ENCODE measurements around the gene SHISA9.

Gene SHISA9

GRCh38 chr16:13262270-13263090, 361.1 kb downstream of the SHISA9 start:
- TF ChIP-seq CTCF (IDR thresholded peaks at IDR 0.05; ENCODE audit: control insufficient read depth, insufficient read depth, low read depth, low read length, missing control alignments): no peak
- no peak for DNase-seq (ENCODE audit: low read depth)
- H3K4me3 ChIP-seq (ENCODE audit: control insufficient read depth, low read depth, low read length): no peak overlapping the region

GRCh38 chr16:13264749-13265552, 363.6 kb downstream of the SHISA9 start:
- TF ChIP-seq CTCF (IDR thresholded peaks at IDR 0.05; ENCODE audit: control insufficient read depth, insufficient read depth, low read depth, low read length, missing control alignments): no peak
- DNase-seq (ENCODE audit: low read depth): no peak
- H3K4me3 ChIP-seq (ENCODE audit: control insufficient read depth, low read depth, low read length): no peak overlapping the region

GRCh38 chr16:13269359-13269758, 368.0 kb downstream of the SHISA9 start:
- H3K4me3 ChIP-seq (ENCODE audit: control insufficient read depth, low read depth, low read length): no peak overlapping the region
- TF ChIP-seq CTCF (IDR thresholded peaks at IDR 0.05; ENCODE audit: control insufficient read depth, insufficient read depth, low read depth, low read length, missing control alignments): no peak
- DNase-seq (ENCODE audit: low read depth): no peak

- H3K4me3 ChIP-seq (ENCODE audit: control insufficient read depth, low read depth, low read length): no peak overlapping the region
- TF ChIP-seq CTCF (IDR thresholded peaks at IDR 0.05; ENCODE audit: control insufficient read depth, insufficient read depth, low read depth, low read length, missing control alignments): no peak
- no peak for DNase-seq (ENCODE audit: low read depth)
Measured at GRCh38 chr16:13269905-13270528, 368.6 kb downstream of the SHISA9 start.

GRCh38 chr16:13270602-13271001, 369.2 kb downstream of the SHISA9 start:
- no peak overlapping the region for H3K4me3 ChIP-seq (ENCODE audit: control insufficient read depth, low read depth, low read length)
- DNase-seq (ENCODE audit: low read depth): no peak
- TF ChIP-seq CTCF (IDR thresholded peaks at IDR 0.05; ENCODE audit: control insufficient read depth, insufficient read depth, low read depth, low read length, missing control alignments): no peak

- no peak for TF ChIP-seq CTCF (IDR thresholded peaks at IDR 0.05; ENCODE audit: control insufficient read depth, insufficient read depth, low read depth, low read length, missing control alignments)
- no peak overlapping the region for H3K4me3 ChIP-seq (ENCODE audit: control insufficient read depth, low read depth, low read length)
- no peak for DNase-seq (ENCODE audit: low read depth)
Measured at GRCh38 chr16:13289515-13289914, 388.1 kb downstream of the SHISA9 start.

Measured in AG09309 (cell line).